NCI-H1930 (cell line): ENCODE measurements around the gene CORO1C.
A peak's percentile ranks its signal among the peaks of the same experiment; 100 is the strongest.

Source experiments
- DNase-seq, 2 experiments: peaks; one replicate each; lab custom pipeline; 2025; lab: John Stamatoyannopoulos, UW

The CORO1C gene

GRCh38 chr12:108696111-108696995 lies 35.0 kb downstream of the CORO1C start:
- DNase-seq: no peak

GRCh38 chr12:108694812-108695278 lies 36.5 kb downstream of the CORO1C start:
- no peak for DNase-seq

GRCh38 chr12:108693751-108694150 lies 37.6 kb downstream of the CORO1C start:
- DNase-seq: no peak

GRCh38 chr12:108693186-108693730 lies 38.1 kb downstream of the CORO1C start:
- no peak for DNase-seq

- DNase-seq: no peak
Observed at GRCh38 chr12:108691998-108692808, 39.1 kb downstream of the CORO1C start.

GRCh38 chr12:108691175-108691997 lies 39.9 kb downstream of the CORO1C start:
- DNase-seq: peak; percentile 31 to 47

GRCh38 chr12:108690542-108691174 lies 40.7 kb downstream of the CORO1C start:
- no peak for DNase-seq

- no peak for DNase-seq
Observed at GRCh38 chr12:108690191-108690518, 41.2 kb downstream of the CORO1C start.

GRCh38 chr12:108689314-108690190 lies 41.8 kb downstream of the CORO1C start:
- DNase-seq: no peak

- DNase-seq: no peak
Observed at GRCh38 chr12:108686780-108687179, 44.5 kb downstream of the CORO1C start.

GRCh38 chr12:108685469-108686260 lies 45.7 kb downstream of the CORO1C start:
- DNase-seq: no peak

GRCh38 chr12:108683906-108684556 lies 47.3 kb downstream of the CORO1C start:
- no peak for DNase-seq

- DNase-seq: no peak
Observed at GRCh38 chr12:108681317-108681716, 50.0 kb downstream of the CORO1C start.

- DNase-seq: no peak
Observed at GRCh38 chr12:108679106-108679681, 52.1 kb downstream of the CORO1C start.

- DNase-seq: no peak
Observed at GRCh38 chr12:108678104-108678730, 53.1 kb downstream of the CORO1C start.

- no peak for DNase-seq
Observed at GRCh38 chr12:108677381-108677780, 53.9 kb downstream of the CORO1C start.

- DNase-seq: no peak
Observed at GRCh38 chr12:108676707-108677106, 54.6 kb downstream of the CORO1C start.

- DNase-seq: no peak
Observed at GRCh38 chr12:108675792-108676191, 55.5 kb downstream of the CORO1C start.
